ENCODE data around the gene TRHDE.

The TRHDE gene

DNA sequence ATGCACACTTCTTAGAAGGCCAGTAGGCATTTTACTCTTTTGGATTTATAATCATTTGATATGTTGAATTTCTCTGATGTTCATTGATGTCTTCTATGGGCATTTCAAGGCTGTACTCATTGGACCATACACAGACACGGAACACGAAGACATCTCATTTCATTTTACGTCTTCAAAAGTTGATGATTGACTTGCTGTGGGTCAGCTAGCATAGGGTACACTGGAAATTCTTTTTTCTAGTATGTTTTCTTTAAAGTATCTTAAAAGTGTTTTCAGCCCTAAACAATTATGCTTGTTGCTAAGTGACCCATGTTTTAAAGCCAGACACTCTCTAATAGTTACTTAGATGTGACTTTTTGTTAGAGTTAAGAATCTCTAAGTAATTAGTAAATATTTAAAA lies 16.3 kb downstream of the TRHDE start:
- no peak overlapping the region for H3K27ac ChIP-seq (ENCODE audit: extremely low read depth, low read depth, low read length)
- no peaks in the 10 kb centered on the region for H3K36me3 ChIP-seq (ENCODE audit: control insufficient read depth in 2 of 2, insufficient read depth in 1 of 2, low read length in 2 of 2)
- no peaks in the 10 kb centered on the region for H3K9me3 ChIP-seq (ENCODE audit: control insufficient read depth, insufficient read depth, low read depth, low read length)
- H3K4me3 ChIP-seq (ENCODE audit: low read depth, low read length), result no peak overlapping the region
- no peaks in the 10 kb centered on the region for H3K4me1 ChIP-seq (ENCODE audit: control insufficient read depth, insufficient read depth, low read length)
- ChIA-PET POLR2A (no interaction called here), CTCF (interaction anchor here (0.7 kb wide), 1 partner anchor 642 kb away, joined by 3 read pairs; no protein-coding TSS in a partner anchor)
- TF ChIP-seq MEIS1 (CRISPR knock-in tag; IDR thresholded peaks at IDR 0.05; ENCODE audit: borderline replicate concordance) (no peak), ZNF423 (tag by site-specific recombination; IDR thresholded peaks at IDR 0.05) (no peak), ZNF426 (tag by site-specific recombination; IDR thresholded peaks at IDR 0.05) (no peak), ZNF677 (tag by site-specific recombination; IDR thresholded peaks at IDR 0.05) (no peak), BCL11A (tag by site-specific recombination; IDR thresholded peaks at IDR 0.05; ENCODE audit: low read depth) (no peak)

DNA sequence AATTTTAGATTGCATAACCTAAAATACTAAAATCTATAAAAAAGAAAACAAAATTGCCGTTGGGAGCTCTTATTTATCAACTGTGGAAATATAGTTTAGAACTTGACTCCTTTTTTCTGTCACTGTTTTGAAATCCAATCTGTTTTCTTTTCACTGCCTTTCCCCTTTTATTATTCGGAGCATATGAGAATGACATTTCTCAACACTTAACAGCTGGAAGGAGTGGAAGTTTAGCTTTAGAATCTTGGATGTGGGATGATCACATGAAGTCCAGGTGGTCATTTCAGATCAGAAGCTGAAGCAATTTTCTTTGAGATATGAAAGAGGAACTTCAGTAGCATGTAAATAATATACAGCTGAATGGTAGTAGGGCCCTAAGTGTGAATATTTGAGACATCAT lies 16.7 kb downstream of the TRHDE start:
- no peak overlapping the region for H3K4me3 ChIP-seq (ENCODE audit: low read depth, low read length)
- H3K9me3 ChIP-seq (ENCODE audit: control insufficient read depth, insufficient read depth, low read depth, low read length), result no peaks in the 10 kb centered on the region
- H3K27ac ChIP-seq (ENCODE audit: extremely low read depth, low read depth, low read length), result no peak overlapping the region
- ChIA-PET CTCF (no interaction called here), POLR2A (no interaction called here)
- TF ChIP-seq ZNF629 (tag by site-specific recombination; IDR thresholded peaks at IDR 0.05), result no peak
- TF ChIP-seq HOXD13 (CRISPR knock-in tag; IDR thresholded peaks at IDR 0.05; ENCODE audit: borderline replicate concordance), result no peak
- TF ChIP-seq ZNF132 (tag by site-specific recombination; IDR thresholded peaks at IDR 0.05; ENCODE audit: borderline replicate concordance), result no peak
- TF ChIP-seq ZNF239 (tag by site-specific recombination; IDR thresholded peaks at IDR 0.05), result no peak
- TF ChIP-seq ELK4 (IDR thresholded peaks at IDR 0.05; ENCODE audit: borderline replicate concordance, low read depth, low read length), result no peak
- TF ChIP-seq ZNF791 (tag by site-specific recombination; IDR thresholded peaks at IDR 0.05), result no peak
- no peak for TF ChIP-seq ZBTB6 (tag by site-specific recombination; IDR thresholded peaks at IDR 0.05)
- no peak for TF ChIP-seq ZNF10 (tag by site-specific recombination; IDR thresholded peaks at IDR 0.05)
- no peak for TF ChIP-seq ZNF433 (tag by site-specific recombination; IDR thresholded peaks at IDR 0.05; ENCODE audit: low read depth)
- TF ChIP-seq ZNF610 (tag by site-specific recombination; IDR thresholded peaks at IDR 0.05; ENCODE audit: borderline replicate concordance), result no peak
- no peak for TF ChIP-seq ZBTB26 (tag by site-specific recombination; optimal IDR thresholded peaks at IDR 0.05)
- H3K4me1 ChIP-seq (ENCODE audit: control insufficient read depth, insufficient read depth, low read length), result no peaks in the 10 kb centered on the region
- no peaks in the 10 kb centered on the region for H3K36me3 ChIP-seq (ENCODE audit: control insufficient read depth in 2 of 2, insufficient read depth in 1 of 2, low read length in 2 of 2)

- TF ChIP-seq, protein P1, sequence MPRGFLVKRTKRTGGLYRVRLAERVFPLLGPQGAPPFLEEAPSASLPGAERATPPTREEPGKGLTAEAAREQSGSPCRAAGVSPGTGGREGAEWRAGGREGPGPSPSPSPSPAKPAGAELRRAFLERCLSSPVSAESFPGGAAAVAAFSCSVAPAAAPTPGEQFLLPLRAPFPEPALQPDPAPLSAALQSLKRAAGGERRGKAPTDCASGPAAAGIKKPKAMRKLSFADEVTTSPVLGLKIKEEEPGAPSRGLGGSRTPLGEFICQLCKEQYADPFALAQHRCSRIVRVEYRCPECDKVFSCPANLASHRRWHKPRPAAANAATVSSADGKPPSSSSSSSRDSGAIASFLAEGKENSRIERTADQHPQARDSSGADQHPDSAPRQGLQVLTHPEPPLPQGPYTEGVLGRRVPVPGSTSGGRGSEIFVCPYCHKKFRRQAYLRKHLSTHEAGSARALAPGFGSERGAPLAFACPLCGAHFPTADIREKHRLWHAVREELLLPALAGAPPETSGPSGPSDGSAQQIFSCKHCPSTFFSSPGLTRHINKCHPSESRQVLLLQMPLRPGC (tag by site-specific recombination; IDR thresholded peaks at IDR 0.05), result no peak
- TF ChIP-seq ZXDB (tag by site-specific recombination; IDR thresholded peaks at IDR 0.05) (no peak), ZNF629 (tag by site-specific recombination; IDR thresholded peaks at IDR 0.05) (no peak), BCL11B (tag by site-specific recombination; IDR thresholded peaks at IDR 0.05; ENCODE audit: low read depth) (no peak), ZNF843 (tag by site-specific recombination; IDR thresholded peaks at IDR 0.05) (no peak), ZNF571 (tag by site-specific recombination; IDR thresholded peaks at IDR 0.05) (no peak), ZBTB17 (tag by site-specific recombination; IDR thresholded peaks at IDR 0.05) (no peak), KLF8 (tag by site-specific recombination; IDR thresholded peaks at IDR 0.05) (no peak)
- TF ChIP-seq, protein P2, sequence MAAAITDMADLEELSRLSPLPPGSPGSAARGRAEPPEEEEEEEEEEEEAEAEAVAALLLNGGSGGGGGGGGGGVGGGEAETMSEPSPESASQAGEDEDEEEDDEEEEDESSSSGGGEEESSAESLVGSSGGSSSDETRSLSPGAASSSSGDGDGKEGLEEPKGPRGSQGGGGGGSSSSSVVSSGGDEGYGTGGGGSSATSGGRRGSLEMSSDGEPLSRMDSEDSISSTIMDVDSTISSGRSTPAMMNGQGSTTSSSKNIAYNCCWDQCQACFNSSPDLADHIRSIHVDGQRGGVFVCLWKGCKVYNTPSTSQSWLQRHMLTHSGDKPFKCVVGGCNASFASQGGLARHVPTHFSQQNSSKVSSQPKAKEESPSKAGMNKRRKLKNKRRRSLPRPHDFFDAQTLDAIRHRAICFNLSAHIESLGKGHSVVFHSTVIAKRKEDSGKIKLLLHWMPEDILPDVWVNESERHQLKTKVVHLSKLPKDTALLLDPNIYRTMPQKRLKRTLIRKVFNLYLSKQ (tag by site-specific recombination; IDR thresholded peaks at IDR 0.05; ENCODE audit: borderline replicate concordance), result no peak
- TF ChIP-seq, protein P3, sequence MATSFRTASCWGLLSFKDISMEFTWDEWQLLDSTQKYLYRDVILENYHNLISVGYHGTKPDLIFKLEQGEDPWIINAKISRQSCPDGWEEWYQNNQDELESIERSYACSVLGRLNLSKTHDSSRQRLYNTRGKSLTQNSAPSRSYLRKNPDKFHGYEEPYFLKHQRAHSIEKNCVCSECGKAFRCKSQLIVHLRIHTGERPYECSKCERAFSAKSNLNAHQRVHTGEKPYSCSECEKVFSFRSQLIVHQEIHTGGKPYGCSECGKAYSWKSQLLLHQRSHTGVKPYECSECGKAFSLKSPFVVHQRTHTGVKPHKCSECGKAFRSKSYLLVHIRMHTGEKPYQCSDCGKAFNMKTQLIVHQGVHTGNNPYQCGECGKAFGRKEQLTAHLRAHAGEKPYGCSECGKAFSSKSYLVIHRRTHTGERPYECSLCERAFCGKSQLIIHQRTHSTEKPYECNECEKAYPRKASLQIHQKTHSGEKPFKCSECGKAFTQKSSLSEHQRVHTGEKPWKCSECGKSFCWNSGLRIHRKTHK (tag by site-specific recombination; IDR thresholded peaks at IDR 0.05), result no peak
- CTCF ChIA-PET, result no interaction called here
Measured at GRCh38 chr12:72289633-72290032, 17.5 kb downstream of the TRHDE start.

More at GRCh38 chr12:72289633-72290032, 17.5 kb downstream of the TRHDE start:
- Histone ChIP-seq H3K27ac (ENCODE audit: extremely low read depth, low read depth, low read length) (no peak overlapping the region), H3K36me3 (ENCODE audit: control insufficient read depth in 2 of 2, insufficient read depth in 1 of 2, low read length in 2 of 2) (no peaks in the 10 kb centered on the region), H3K4me1 (ENCODE audit: control insufficient read depth, insufficient read depth, low read length) (no peaks in the 10 kb centered on the region), H3K4me3 (ENCODE audit: low read depth, low read length) (no peak overlapping the region), H3K9me3 (ENCODE audit: control insufficient read depth, insufficient read depth, low read depth, low read length) (no peaks in the 10 kb centered on the region)
- POLR2A ChIA-PET, result no interaction called here
